Mesodermal cell (in vitro differentiated cells): Measurements from ENCODE around the gene EPOP.
"Not testable (repeated sequence)": the region's sequence is repeated elsewhere in the genome, so short reads cannot be mapped to it uniquely, and the experiment has no call there.

ENCODE experiments used
- H3K27ac ChIP-seq: 2 replicates; pipeline ENCODE4 v1.7.0; 2013; ENCODE audit warnings: mild to moderate bottlenecking, low read depth, low read length, moderate library complexity; ENCODE audit not compliant: severe bottlenecking
- H3K36me3 ChIP-seq: 2 replicates; pipeline ENCODE4 v1.7.1; 2013; ENCODE audit warnings: mild to moderate bottlenecking, low read length, moderate library complexity; ENCODE audit not compliant: control insufficient read depth, insufficient read depth
- H3K4me1 ChIP-seq: one replicate; pipeline ENCODE4 v1.7.1; 2013; ENCODE audit warnings: mild to moderate bottlenecking, low read length; ENCODE audit not compliant: insufficient read depth, control insufficient read depth, poor library complexity, severe bottlenecking
- H3K4me3 ChIP-seq: 2 replicates; pipeline ENCODE4 v1.7.0; 2013; ENCODE audit warnings: low read length, control low read depth, mild to moderate bottlenecking; ENCODE audit not compliant: insufficient read depth, poor library complexity, severe bottlenecking; ENCODE audit errors: extremely low read depth
- H3K9me3 ChIP-seq: 2 replicates; pipeline ENCODE4 v1.7.1; 2013; ENCODE audit warnings: mild to moderate bottlenecking, low read length, moderate library complexity; ENCODE audit not compliant: control insufficient read depth
- WGBS, 2 experiments: methylation state at CpG; one replicate each; pipeline ENCODE4 v1.1.5; 2013; ENCODE audit warnings: missing lambda C conversion rate in 2 of 2; ENCODE audit not compliant: insufficient coverage in 2 of 2; 5-methylcytosine and 5-hydroxymethylcytosine counted together

The EPOP gene

DNA sequence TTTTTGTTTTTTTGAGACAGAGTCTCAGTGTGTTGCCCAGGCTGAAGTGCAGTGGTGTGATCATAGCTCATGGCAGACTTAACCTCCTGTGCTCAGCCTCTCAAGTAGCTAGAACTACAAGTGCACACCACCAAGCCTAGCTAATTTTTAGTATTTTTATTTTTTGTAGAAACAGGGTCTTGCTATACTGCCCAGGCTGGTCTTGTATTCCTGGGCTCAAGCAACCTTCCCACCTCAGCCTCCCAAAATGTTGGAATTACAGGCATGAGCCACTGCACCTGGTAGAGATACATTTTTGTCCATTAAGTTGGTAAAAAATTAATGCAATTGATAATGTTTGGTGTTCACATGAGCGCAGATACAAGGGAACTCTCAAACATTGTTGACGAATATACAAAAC lies 46.8 kb downstream of the EPOP start:
- no peaks in the 10 kb centered on the region for H3K9me3 ChIP-seq
- no peaks in the 10 kb centered on the region for H3K4me1 ChIP-seq
- H3K36me3 ChIP-seq: no peaks in the 10 kb centered on the region
- no peak overlapping the region for H3K4me3 ChIP-seq
- 83 to 100% methylated on average over 1 to 2 of the region's 2 CpGs for WGBS, 2 experiments
- H3K27ac ChIP-seq: no peak overlapping the region

DNA sequence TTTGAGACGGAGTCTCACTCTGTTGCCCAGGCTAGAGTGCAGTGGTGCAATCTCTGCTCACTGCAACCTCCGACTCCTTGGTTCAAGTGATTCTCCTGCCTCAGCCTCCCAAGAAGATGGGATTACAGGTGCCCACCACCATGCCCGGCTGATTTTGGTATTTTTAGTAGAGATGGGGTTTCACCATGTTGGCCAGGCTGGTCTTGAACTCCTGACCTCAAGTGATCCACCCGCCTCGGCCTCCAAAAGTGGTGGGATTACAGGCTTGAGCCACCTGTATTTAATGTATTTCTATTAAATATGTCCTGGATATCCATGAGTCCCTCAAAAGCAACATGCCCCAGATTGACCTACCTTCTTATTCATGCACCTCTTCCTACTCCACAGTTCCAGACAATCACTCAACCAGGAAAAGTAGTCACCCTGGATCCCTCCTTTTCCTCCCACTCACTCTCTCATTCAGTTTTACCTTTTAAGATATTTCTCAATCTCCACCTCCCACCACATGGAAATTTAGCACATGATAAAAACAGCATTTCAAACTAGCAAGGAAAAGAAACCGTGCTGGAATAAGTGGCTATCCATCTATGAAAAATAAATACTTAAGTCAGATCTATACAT lies 48.0 kb downstream of the EPOP start:
- H3K36me3 ChIP-seq, H3K9me3 ChIP-seq, H3K4me3 ChIP-seq, H3K27ac ChIP-seq, H3K4me1 ChIP-seq: not testable (repeated sequence)
- 84 to 100% methylated on average over 1 to 3 of the region's 6 CpGs for WGBS, 2 experiments

DNA sequence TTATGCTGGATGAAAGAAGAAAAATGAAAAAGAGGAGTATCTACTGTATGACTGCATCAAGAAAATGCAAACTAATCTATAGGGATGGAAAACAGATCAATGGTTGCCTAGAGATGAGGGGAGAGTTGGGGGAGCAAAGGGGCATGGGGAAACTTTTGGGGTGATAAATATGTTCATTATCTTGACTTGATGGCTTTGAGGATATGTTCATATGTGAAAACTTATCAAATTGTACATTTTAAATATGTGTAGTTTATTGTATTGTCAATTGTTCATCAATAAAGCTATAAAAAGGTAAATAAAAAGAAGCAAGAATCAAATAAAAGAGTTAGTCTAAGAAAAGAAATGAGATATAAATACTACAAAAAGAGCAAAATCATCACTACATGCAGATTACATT lies 49.3 kb downstream of the EPOP start:
- Histone ChIP-seq H3K9me3 (no peaks in the 10 kb centered on the region), H3K4me3 (no peak overlapping the region), H3K4me1 (no peaks in the 10 kb centered on the region)

DNA sequence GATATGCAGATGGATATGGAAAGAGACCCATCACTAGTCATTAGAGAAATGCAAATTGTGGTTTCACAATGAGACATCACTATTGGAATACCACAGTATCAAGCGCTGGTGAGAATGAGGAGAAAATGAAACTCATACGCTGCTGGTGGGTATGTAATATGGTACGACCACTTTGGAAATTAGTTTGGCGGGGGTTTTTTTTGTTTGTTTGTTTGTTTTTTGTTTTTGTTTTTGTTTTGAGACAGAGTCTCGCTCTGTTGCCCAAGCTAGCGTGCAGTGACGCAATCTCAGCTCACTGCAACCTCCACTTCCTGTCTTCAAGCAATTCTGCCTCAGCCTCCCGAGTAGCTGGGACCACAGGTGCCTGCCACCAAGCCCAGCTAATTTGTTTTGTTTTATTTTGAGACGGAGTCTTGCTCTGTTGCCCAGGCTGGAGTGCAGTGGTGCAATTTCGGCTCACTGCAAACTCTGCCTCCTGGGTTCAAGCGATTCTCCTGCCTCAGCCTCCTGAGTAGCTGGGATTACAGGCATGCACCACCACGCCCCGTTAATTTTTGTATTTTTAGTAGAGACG lies 49.9 kb downstream of the EPOP start:
- not testable (repeated sequence) for H3K36me3 ChIP-seq, H3K9me3 ChIP-seq, H3K4me1 ChIP-seq, H3K4me3 ChIP-seq, H3K27ac ChIP-seq
- WGBS, 2 experiments: 89 to 94% methylated on average over 10 to 12 of the region's 14 CpGs

More for the DNA sequence above, 49.3 kb downstream of the EPOP start:
- no peaks in the 10 kb centered on the region for H3K36me3 ChIP-seq
- no peak overlapping the region for H3K27ac ChIP-seq
